GM12864 (cell line): ENCODE results near the gene C19orf47.
"Not testable (repeated sequence)": the region's sequence is repeated elsewhere in the genome, so short reads cannot be mapped to it uniquely, and the experiment has no call there.

Experiments
- DNase-seq: peaks from one replicate; pipeline ENCODE4 v3.0.0-alpha.2; 2011; ENCODE audit warnings: low read depth
- H3K4me3 ChIP-seq: 2 replicates; pipeline ENCODE4 v1.5.1; 2011; ENCODE audit warnings: mild to moderate bottlenecking, low read depth, low read length, control low read depth
- TF ChIP-seq, protein P1 (sequence below): IDR thresholded peaks from 2 replicates; pipeline ENCODE4 v1.5.1; 2011; ENCODE audit warnings: low read depth, mild to moderate bottlenecking, moderate library complexity, low read length, control low read depth, inconsistent platforms; ENCODE audit errors: missing control alignments

Gene C19orf47

GRCh38 chr19:40336601-40336900 lies 11.6 kb downstream of the C19orf47 start:
- no peak for DNase-seq
- no peak overlapping the region for H3K4me3 ChIP-seq
- TF ChIP-seq, protein P1, sequence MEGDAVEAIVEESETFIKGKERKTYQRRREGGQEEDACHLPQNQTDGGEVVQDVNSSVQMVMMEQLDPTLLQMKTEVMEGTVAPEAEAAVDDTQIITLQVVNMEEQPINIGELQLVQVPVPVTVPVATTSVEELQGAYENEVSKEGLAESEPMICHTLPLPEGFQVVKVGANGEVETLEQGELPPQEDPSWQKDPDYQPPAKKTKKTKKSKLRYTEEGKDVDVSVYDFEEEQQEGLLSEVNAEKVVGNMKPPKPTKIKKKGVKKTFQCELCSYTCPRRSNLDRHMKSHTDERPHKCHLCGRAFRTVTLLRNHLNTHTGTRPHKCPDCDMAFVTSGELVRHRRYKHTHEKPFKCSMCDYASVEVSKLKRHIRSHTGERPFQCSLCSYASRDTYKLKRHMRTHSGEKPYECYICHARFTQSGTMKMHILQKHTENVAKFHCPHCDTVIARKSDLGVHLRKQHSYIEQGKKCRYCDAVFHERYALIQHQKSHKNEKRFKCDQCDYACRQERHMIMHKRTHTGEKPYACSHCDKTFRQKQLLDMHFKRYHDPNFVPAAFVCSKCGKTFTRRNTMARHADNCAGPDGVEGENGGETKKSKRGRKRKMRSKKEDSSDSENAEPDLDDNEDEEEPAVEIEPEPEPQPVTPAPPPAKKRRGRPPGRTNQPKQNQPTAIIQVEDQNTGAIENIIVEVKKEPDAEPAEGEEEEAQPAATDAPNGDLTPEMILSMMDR = no peak

DNA sequence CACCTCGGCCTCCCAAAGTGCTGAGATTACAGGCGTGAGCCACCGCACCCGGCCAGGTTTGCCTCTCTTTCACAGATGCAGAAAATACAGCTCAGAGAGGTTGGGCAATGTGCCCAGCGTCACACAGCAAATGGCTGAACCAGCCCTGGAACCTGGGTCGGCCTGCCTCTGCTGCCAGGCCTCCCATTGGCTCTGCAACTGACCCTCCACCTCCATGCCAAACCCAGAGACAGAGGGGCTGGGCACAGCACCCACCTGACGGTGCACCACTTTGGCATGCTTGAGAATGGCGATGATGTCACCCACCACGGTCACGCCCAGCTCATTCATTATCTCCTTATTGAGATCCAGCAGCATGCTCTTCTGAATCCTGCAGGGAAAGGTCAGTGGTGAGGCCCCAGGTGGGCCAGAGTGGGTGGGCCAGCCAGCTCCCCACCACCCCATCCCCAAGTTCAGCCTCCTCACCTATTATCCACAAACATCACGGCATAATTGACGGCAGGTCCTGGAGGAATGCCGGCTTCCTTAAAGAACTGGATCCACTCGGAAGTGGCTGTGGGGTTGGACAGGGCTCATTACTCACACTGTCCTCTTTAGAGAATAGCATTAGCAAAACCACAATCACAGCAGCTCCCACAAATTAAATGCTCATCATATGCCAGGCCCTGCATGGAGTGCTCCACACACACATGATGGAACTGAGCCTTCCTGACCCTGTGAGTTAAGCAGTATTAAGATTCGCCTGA lies 12.2 kb downstream of the C19orf47 start:
- H3K4me3 ChIP-seq = no peak overlapping the region
- no peak for DNase-seq
- TF ChIP-seq, protein P1 = no peak

DNA sequence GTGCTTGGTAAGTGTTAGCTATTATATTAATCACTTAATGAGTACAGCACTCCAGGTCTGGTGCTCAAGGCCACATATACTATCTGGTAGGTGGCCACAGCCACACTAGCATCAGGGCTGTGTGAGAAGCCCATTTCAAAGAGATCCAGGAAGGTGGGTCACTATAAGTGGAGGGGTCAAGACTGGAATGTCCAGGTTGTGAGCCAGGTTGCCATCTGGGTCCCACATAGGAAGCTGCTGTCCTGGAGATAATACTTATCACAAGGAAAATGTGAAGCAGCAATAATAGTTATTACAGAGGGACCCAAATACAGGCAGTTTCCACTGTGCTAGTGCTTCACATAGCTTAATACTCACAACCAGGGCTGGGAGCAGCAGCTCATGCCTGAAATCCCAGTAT lies 13.1 kb downstream of the C19orf47 start:
- no peak for DNase-seq
- H3K4me3 ChIP-seq = no peak overlapping the region
- TF ChIP-seq, protein P1 = no peak

DNA sequence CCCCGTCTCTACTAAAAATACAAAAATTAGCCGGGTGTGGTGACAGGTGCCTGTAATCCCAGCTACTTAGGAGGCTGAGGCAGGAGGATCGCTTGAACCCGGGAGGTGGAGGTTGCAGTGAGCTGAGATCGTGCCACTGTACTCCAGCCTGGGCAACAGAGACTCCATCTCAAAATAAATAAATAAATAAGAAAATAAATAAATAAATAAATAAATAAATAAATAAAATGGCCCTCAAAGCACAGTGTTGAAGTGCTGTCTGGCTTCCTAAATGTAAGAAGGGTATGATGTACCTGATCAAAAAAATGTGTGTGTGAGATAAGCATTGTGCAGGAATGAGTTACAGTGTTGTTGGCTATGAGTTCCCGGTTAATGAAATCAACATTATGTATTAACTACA lies 15.1 kb downstream of the C19orf47 start:
- not testable (repeated sequence) for H3K4me3 ChIP-seq, DNase-seq

GRCh38 chr19:40332669-40333068 lies 15.5 kb downstream of the C19orf47 start:
- no peak for DNase-seq
- no peak overlapping the region for H3K4me3 ChIP-seq
- TF ChIP-seq, protein P1 = no peak

DNA sequence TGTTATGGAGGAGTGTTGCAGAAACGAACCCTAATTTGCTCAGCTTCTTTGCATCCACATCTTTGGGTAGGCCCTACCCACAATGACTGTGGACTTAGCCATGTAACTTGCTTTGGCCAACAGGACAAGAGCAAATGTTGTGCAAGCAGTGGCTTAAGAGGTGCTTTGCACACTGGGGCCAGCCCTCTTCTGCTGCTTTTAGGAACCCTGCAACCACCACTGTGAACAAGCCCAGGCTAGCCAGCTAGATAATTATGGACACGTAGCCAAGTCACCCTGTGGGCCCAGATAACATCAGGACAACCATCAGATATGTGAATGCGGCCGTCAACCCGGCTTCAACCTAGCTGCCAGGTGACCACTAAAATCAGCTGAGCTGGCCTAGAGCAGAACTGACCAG lies 17.1 kb downstream of the C19orf47 start:
- DNase-seq = no peak
- no peak overlapping the region for H3K4me3 ChIP-seq
- TF ChIP-seq, protein P1 = no peak

DNA sequence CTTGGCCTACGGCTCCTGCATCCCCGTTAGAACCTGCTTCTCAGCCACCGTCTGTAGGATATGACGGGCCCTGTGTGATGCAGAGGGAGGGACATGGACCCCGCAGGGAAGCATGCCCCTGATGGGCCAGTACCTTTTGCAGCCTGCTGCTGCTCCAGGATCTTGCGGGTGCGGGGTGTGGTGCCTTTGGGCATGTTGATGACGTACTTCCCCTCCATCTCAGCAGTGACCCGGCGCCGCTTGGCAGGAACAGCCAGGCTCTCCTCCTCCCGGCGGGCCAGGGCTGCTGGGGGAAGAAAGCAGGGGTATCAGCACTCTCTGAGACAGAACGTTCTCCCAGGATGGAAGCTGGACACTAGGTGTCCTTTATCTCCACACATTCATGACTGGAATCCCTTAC lies 22.0 kb downstream of the C19orf47 start:
- DNase-seq = no peak
- no peak overlapping the region for H3K4me3 ChIP-seq
- TF ChIP-seq, protein P1 = no peak
